GM21423 (cell line): ENCODE results near the gene ZC3H10.
A peak's percentile ranks its signal among the peaks of the same experiment; 100 is the strongest.

Source experiments
- ATAC-seq: cut with Tn5 transposase; IDR thresholded peaks from one replicate; pipeline ENCODE4 v1.9.1; 2021; ENCODE audit warnings: mild to moderate bottlenecking, moderate library complexity; ENCODE audit not compliant: unreplicated experiment

Gene ZC3H10

GRCh38 chr12:56126732-56127239 is 8.7 kb downstream of the ZC3H10 start:
- no peak for ATAC-seq

DNA sequence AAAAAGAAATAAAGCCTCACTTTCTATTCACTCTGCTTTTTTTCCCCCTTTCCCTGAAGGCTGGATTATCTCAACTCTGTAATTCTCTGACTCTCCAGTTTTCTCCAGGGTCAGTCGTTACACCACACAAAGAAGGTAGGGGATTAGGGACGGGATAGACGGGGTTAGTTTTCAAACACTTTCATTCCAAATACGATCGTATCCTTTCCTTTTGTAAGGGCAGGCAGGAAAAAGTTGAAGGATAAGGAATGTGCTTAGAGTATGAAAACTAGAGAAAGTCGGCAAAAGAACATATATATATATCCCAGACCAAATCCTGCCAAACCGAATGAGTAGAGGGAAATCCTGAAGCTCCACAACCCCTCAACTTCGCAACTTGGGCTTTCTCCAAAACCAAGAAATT is 9.4 kb downstream of the ZC3H10 start:
- ATAC-seq, result no peak

- peak; percentile 86 for ATAC-seq
Observed at GRCh38 chr12:56127888-56128669, 10.0 kb downstream of the ZC3H10 start, which contains the start of gene ESYT1. ESYT1 (plus strand) TSS chr12:56128267; CDS start chr12:56128320, 53 bp downstream.

DNA sequence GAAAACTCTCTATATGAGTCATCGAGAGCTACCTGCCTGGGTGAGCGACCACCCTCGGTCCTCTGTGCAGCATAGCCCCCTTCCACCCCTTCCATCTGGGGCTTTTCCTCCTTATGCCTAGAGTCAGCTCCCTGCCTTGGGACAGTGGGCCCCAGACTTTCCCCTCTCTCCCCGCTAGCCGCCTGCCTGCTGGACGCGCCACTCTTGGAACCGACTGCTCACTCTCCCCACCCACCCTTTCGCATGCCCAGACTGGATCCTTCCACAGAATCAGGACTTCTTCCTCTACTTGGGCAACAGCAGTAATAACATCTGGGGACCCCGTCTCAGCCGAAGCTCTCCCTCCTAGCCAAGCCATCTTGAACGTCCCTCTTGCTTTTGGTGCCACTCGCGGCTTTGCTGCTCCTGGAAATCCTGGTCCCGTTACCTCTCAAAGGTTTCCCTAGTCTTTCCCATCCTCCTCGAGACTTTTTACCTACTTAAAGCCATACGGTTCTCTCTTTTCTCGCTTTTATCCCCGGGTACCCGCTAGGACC is 10.7 kb downstream of the ZC3H10 start:
- ATAC-seq, result no peak

- ATAC-seq, result no peak
Observed at GRCh38 chr12:56129206-56129941, 11.3 kb downstream of the ZC3H10 start.

GRCh38 chr12:56129942-56130495 is 12.0 kb downstream of the ZC3H10 start:
- no peak for ATAC-seq

- no peak for ATAC-seq
Observed at GRCh38 chr12:56130876-56131275, 12.8 kb downstream of the ZC3H10 start.

- no peak for ATAC-seq
Observed at GRCh38 chr12:56134897-56135296, 16.8 kb downstream of the ZC3H10 start.

GRCh38 chr12:56137853-56138571 is 19.9 kb downstream of the ZC3H10 start:
- no peak for ATAC-seq

GRCh38 chr12:56141946-56142784 is 24.1 kb downstream of the ZC3H10 start:
- ATAC-seq, result no peak

DNA sequence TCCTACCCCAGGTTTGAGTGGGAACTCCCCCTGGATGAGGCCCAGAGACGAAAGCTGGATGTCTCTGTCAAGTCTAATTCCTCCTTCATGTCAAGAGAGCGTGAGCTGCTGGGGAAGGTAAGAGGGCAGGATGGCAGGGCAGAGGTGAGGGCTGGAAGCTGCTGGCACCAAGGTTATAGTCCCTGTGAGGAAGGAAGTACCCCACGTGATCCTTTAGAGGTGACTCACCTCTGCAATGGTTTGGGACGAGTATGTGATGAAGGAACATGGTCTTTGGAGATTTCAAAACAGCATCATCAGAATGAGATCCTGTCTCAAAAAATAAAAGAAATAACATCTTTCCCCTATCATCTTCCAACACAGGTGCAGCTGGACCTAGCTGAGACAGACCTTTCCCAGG is 25.2 kb downstream of the ZC3H10 start:
- ATAC-seq, result no peak

- ATAC-seq, result no peak
Observed at GRCh38 chr12:56143870-56144269, 25.8 kb downstream of the ZC3H10 start.

- ATAC-seq, result no peak
Observed at GRCh38 chr12:56145217-56145616, 27.2 kb downstream of the ZC3H10 start.

DNA sequence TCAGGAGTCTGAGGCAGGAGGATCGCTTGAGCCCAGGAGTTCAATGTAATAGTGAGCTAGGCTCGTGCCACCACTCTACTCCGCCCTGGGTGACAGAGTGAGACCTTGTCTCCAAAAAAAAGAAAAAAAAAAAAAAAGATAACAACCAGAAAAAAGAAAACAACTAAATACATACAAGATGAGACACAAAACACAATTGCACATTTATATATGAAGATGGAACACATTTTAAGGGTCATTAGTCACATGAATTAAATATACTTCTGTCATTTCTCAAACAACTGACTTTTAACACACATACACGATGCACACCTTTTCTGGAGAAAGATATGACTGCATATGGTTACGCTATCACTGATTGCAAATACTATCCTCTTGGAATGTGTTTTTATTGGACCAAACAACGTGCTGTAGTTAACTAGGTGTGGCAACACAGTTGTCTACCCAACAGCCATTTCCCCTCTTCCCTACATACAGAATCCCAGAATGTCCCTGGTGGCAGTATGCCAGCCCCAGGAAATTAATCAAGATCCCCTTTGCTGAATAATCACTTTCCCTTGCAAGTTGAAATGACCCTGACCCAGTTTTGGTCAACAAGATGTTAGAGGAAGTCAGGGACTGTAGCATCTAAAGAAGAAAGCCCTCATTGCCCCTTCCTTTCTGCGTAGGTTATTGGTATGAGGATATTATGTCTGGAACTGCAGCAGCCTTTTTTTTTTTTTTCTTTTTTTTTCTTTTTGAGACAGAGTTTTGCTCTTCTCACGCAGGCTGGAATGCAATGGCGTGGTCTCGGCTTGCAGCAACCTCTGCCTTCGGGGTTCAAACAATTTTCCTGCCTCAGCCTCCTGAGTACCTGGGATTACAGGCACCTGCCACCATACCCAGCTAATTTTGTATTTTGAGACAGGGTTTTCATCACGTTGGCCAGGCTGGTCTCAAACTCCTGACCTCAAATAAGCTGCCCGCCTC is 28.7 kb downstream of the ZC3H10 start:
- no peak for ATAC-seq

DNA sequence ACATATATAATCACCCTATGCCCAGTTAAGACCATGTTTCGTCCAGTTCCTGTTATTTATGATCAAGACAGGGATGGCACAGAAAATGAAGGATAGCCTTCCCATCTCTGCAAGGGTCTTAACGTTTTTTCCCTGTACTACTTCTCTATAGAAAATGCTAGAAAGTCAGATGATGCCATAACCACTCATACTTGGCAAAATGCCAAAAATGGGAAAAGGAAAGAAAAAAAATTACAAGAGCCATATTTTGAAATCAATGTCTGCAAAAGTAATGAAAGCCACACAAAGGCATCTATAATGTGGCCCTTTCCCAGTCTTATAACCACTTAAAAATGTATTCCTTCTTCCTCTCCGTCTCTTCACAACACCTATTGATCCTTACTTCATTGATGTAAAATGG is 32.5 kb downstream of the ZC3H10 start:
- ATAC-seq, result no peak

DNA sequence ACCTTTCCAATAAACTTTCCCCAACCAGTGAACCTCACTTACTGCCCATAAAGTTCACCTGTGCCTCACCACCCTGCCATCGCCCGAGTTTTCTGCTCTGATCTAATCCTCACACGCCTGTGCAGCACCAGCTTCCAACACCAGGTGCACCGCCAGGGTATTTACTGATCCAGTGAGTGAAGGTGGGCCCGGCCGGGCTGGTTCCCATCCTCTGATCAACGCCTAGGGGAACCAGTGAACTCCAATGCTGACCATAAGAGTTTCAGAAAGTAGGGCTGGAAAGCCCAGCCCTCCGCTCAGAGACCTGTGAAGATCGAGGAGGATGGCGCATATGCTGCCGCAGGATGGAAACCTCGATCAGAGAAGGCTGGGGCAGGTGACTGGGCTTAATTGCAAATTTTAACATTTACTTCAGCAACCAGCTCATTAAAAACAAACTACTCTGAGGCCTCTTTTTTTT is 33.6 kb downstream of the ZC3H10 start:
- peak; percentile 41 for ATAC-seq

GRCh38 chr12:56152132-56152755 is 34.2 kb downstream of the ZC3H10 start, which contains the start of gene MYL6B:
MYL6B (plus strand) TSS chr12:56152587; CDS start chr12:56153919, 1,332 bp downstream.
- peak; percentile 90 for ATAC-seq
